Neural cell (in vitro differentiated cells): ENCODE results near the gene CAPNS1. TPM values are rescaled to one million over a fixed set of nuclear protein-coding genes. Genes with fewer than 3 reads are reported as not detected.

ENCODE experiments used
- H2AFZ ChIP-seq: fragments of 200-600, 300-800 bp; sonication (generic), shearing (Covaris generic); 2 replicates; pipeline ENCODE4 v1.6.0; 2014; ENCODE audit warnings: low read depth, mild to moderate bottlenecking, antibody characterized with exemption, low read length, moderate library complexity
- H3F3A ChIP-seq: fragments of 200-600 bp; shearing (Covaris generic); 2 replicates; pipeline ENCODE4 v1.6.1; 2016; ENCODE audit warnings: mild to moderate bottlenecking, moderate library complexity, mixed read lengths, antibody characterized with exemption, low read length; ENCODE audit not compliant: insufficient read depth, poor library complexity, severe bottlenecking
- H3K27ac ChIP-seq: fragments of 200-600, 300-800 bp; sonication (generic), shearing (Covaris generic); 2 replicates; pipeline ENCODE4 v1.5.1; 2014; ENCODE audit warnings: mild to moderate bottlenecking, low read length, moderate library complexity
- H3K27me3 ChIP-seq: fragments of 300-800, 200-600 bp; sonication (generic), shearing (Covaris generic); 2 replicates; pipeline ENCODE4 v1.6.0; 2014; ENCODE audit warnings: mild to moderate bottlenecking, low read depth, low read length, moderate library complexity; ENCODE audit not compliant: insufficient read depth
- H3K36me3 ChIP-seq: fragments of 300-800, 200-600 bp; sonication (generic), shearing (Covaris generic); 2 replicates; pipeline ENCODE4 v1.5.1; 2014; ENCODE audit warnings: mild to moderate bottlenecking, antibody characterized with exemption, low read length, moderate library complexity; ENCODE audit not compliant: insufficient read depth
- H3K4me2 ChIP-seq: fragments of 300-800, 200-600 bp; sonication (generic), shearing (Covaris generic); 2 replicates; pipeline ENCODE4 v1.6.0; 2014; ENCODE audit warnings: mild to moderate bottlenecking, low read length
- H3K4me3 ChIP-seq: fragments of 300-800, 200-600 bp; sonication (generic), shearing (Covaris generic); 2 replicates; pipeline ENCODE4 v1.5.1; 2014; ENCODE audit warnings: mild to moderate bottlenecking, low read length, moderate library complexity
- H3K79me2 ChIP-seq: fragments of 200-600 bp; shearing (Covaris generic); replicated peaks from 2 replicates; pipeline ENCODE4 v1.6.0; 2014; ENCODE audit warnings: mild to moderate bottlenecking, low read length, moderate library complexity; ENCODE audit not compliant: insufficient read depth
- H3K9ac ChIP-seq: fragments of 300-800, 200-600 bp; sonication (generic), shearing (Covaris generic); 2 replicates; pipeline ENCODE4 v1.6.1; 2016; ENCODE audit warnings: mild to moderate bottlenecking, low read length, mixed read lengths
- H3K9me2 ChIP-seq: fragments of 200-600 bp; shearing (Covaris generic); 2 replicates; pipeline ENCODE4 v1.6.1; 2016; ENCODE audit warnings: mild to moderate bottlenecking, low read length, mixed read lengths; ENCODE audit not compliant: insufficient read depth
- H3K9me3 ChIP-seq: fragments of 200-600, 300-800 bp; sonication (generic), shearing (Covaris generic); 2 replicates; pipeline ENCODE4 v1.6.1; 2016; ENCODE audit warnings: mild to moderate bottlenecking, mixed run types, low read length, moderate library complexity, mixed read lengths
- H4K20me1 ChIP-seq: fragments of 200-600 bp; shearing (Covaris generic); 2 replicates; pipeline ENCODE4 v1.6.1; 2016; ENCODE audit warnings: mild to moderate bottlenecking, mixed run types; ENCODE audit not compliant: insufficient read depth
- EP300 ChIP-seq: fragments of 450-650 bp; conservative IDR thresholded peaks from 2 replicates; pipeline ENCODE4 v1.6.1; 2014; ENCODE audit warnings: antibody characterized with exemption, mild to moderate bottlenecking, moderate library complexity; ENCODE audit not compliant: poor library complexity, severe bottlenecking
- EZH2 ChIP-seq: fragments of 200-600, 300-800 bp; shearing (Covaris generic), sonication (generic); IDR thresholded peaks from 2 replicates; pipeline ENCODE4 v1.6.1; 2014; ENCODE audit warnings: antibody characterized with exemption, low read length, borderline replicate concordance, mild to moderate bottlenecking; ENCODE audit not compliant: insufficient read depth, poor library complexity, severe bottlenecking
- MXI1 ChIP-seq: fragments of 450-650 bp; conservative IDR thresholded peaks from 2 replicates; pipeline ENCODE4 v1.6.1; 2014; ENCODE audit warnings: antibody characterized with exemption, mild to moderate bottlenecking; ENCODE audit not compliant: poor library complexity, severe bottlenecking
- POLR2AphosphoS5 ChIP-seq: IDR thresholded peaks from 2 replicates; pipeline ENCODE4 v1.6.1; 2012
- RAD21 ChIP-seq: fragments of 450-650 bp; conservative IDR thresholded peaks from 2 replicates; pipeline ENCODE4 v1.6.1; 2014; ENCODE audit warnings: antibody characterized with exemption, mild to moderate bottlenecking, moderate library complexity
- SMC3 ChIP-seq: fragments of 450-650 bp; conservative IDR thresholded peaks from 2 replicates; pipeline ENCODE4 v1.6.1; 2014; ENCODE audit warnings: antibody characterized with exemption, mild to moderate bottlenecking, moderate library complexity; ENCODE audit not compliant: poor library complexity
- TAF1 ChIP-seq: IDR thresholded peaks from 2 replicates; pipeline ENCODE4 v1.6.1; 2012; ENCODE audit warnings: low read depth
- polyA plus RNA-seq: library from polyadenylated mRNA; depleted of rRNA; stranded (reverse); fragments of >200 nt; gene quantifications from 2 replicates; pipeline ENCODE4 v1.2.3, GENCODE V29; 2014
- TF ChIP-seq, protein P1 (sequence below): fragments of 450-650 bp; IDR thresholded peaks from 2 replicates; pipeline ENCODE4 v1.5.1; 2014; ENCODE audit warnings: antibody characterized with exemption, mild to moderate bottlenecking, moderate library complexity; ENCODE audit not compliant: poor library complexity, severe bottlenecking
- TF ChIP-seq, protein P2 (sequence below): IDR thresholded peaks from 2 replicates; pipeline ENCODE4 v1.6.1; 2012; ENCODE audit warnings: borderline replicate concordance

Gene CAPNS1
- polyA plus RNA-seq, 1 donor from 2014 or later = 67.3 TPM

DNA sequence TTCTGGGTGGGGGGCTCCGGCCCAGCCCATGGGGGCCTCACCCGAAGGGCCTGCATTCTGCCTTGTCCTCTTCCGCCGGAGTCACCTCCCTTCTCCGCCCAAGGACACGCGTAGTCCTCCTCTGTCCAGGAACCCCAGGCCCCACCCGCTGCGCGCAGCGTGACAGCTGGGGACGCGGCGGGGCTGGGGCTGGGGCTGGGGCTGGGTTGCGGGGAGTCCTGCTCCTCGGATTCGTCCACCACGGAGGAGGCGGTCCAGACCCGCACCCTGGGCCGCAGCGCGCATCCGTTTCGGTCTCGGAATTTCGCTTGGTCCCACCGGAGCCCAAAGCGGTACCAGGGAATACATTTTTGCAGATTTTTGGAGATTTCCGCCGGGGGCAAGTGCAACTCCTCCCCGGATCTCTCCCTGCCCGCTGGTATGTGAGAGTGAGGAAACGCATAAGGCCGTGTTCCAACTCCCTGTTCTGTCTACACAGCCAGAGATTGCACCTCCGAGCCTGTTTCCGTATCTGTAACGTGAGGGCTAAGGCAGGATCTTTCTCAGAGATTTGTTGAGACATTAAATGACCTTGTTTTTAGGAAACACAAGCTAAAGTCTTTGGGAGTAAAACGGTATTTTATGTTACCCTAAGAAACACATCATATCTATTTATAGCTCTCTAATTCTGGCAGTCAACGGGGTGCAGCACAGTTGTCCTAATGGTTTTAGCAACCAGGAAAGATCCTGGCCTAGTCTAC is 12.7 kb downstream of the CAPNS1 start, which contains the start of gene COX7A1:
Gene COX7A1 (minus strand): TSS at position 96 of the 740 bp plus-strand sequence. CDS start 40 bp downstream, at position 56.
- H4K20me1 ChIP-seq = no peaks in the 10 kb centered on the region
- H3K27me3 ChIP-seq = no peaks in the 10 kb centered on the region
- H2AFZ ChIP-seq = no peak within 1 kb of the TSS
- H3K79me2 ChIP-seq = no peaks in the 10 kb centered on the region
- H3K9ac ChIP-seq = no peak within 1 kb of the TSS
- H3K36me3 ChIP-seq = no peaks in the 10 kb centered on the region
- TF ChIP-seq TAF1 (no peak), MXI1 (no peak), EZH2 (no peak), SMC3 (no peak), EP300 (no peak)
- H3K4me3 ChIP-seq = no peak within 1 kb of the TSS
- H3F3A ChIP-seq = no peaks in the 10 kb centered on the region
- no peak within 1 kb of the TSS for H3K27ac ChIP-seq
- H3K9me3 ChIP-seq = no peaks in the 10 kb centered on the region
- H3K9me2 ChIP-seq = no peaks in the 10 kb centered on the region
- H3K4me2 ChIP-seq = no peak within 1 kb of the TSS

DNA sequence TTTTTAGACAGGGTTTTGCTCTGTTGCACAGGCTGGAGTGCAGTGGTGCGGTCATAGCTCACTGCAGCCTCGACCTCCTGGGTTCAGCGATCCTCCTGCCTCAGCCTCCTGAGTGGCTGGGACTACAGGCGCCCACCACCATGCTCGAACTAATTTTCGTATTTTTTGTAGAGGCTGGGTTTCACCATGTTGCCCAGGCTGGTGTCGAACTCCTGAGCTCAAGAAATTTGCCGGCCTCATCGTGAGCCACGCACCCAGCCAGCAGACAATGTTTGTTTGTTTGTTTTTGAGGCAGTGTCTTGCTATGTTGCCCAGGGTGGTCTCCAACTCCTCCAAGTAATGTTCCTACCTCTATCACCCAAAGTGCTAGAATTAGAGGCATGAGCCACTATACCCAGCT is 13.3 kb downstream of the CAPNS1 start:
- no peak for TF ChIP-seq EZH2
- TF ChIP-seq, protein P1, sequence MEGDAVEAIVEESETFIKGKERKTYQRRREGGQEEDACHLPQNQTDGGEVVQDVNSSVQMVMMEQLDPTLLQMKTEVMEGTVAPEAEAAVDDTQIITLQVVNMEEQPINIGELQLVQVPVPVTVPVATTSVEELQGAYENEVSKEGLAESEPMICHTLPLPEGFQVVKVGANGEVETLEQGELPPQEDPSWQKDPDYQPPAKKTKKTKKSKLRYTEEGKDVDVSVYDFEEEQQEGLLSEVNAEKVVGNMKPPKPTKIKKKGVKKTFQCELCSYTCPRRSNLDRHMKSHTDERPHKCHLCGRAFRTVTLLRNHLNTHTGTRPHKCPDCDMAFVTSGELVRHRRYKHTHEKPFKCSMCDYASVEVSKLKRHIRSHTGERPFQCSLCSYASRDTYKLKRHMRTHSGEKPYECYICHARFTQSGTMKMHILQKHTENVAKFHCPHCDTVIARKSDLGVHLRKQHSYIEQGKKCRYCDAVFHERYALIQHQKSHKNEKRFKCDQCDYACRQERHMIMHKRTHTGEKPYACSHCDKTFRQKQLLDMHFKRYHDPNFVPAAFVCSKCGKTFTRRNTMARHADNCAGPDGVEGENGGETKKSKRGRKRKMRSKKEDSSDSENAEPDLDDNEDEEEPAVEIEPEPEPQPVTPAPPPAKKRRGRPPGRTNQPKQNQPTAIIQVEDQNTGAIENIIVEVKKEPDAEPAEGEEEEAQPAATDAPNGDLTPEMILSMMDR = no peak
- TF ChIP-seq TAF1 = no peak
- no peak for TF ChIP-seq POLR2AphosphoS5
- TF ChIP-seq EP300 = no peak
- TF ChIP-seq RAD21 = no peak
- Histone ChIP-seq H3K4me2 (no peak overlapping the region), H3K79me2 (no peaks in the 10 kb centered on the region), H3K36me3 (no peaks in the 10 kb centered on the region), H3K27me3 (no peaks in the 10 kb centered on the region), H3K9me2 (no peaks in the 10 kb centered on the region), H2AFZ (no peak overlapping the region), H3K27ac (no peak overlapping the region), H3K4me3 (no peak overlapping the region), H3K9me3 (no peaks in the 10 kb centered on the region), H4K20me1 (no peaks in the 10 kb centered on the region), H3K9ac (no peak overlapping the region), H3F3A (no peaks in the 10 kb centered on the region)

DNA sequence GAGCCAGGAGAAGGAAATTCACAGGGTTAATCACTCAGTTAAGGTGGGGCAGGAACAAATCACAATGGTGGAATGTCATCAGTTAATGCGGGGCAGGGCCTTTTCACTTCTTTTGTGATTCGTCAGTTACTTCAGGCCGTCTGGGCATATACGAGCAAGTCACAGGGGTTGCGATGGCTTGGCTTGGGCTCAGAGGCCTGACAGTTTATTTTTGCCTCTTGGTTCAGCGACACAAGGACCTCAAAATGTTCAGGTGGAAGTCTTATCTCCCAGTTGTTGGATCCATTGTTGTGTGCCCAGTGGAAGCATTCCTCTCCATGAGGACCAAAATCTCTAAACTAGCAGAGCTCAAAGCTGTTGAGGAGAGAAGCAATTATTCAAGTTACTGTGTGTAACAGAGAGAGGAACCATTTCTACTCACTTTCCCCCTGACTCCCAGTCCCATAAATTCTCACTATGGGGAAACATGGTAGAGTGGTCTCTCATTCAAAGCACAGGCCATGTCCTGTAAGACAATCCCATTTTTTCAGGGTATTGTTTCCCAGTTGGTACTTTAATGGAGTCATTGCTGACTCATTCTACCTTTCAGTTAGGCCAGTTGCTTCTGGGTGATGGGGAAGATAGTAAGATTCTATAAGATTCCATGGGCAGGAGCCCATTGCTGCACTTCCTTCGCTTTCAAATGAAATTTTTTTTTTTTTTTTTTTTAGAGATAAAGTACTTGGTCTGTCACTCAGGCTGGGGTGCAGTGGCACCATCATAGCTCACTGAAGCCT is 21.1 kb downstream of the CAPNS1 start:
- Histone ChIP-seq H3K9me3 (no peaks in the 10 kb centered on the region), H2AFZ (no peak overlapping the region)

More for the DNA sequence above, 21.1 kb downstream of the CAPNS1 start:
- no peak for TF ChIP-seq SMC3
- TF ChIP-seq EZH2 = no peak
- TF ChIP-seq, protein P1 = no peak
- TF ChIP-seq TAF1 = no peak
- no peak for TF ChIP-seq EP300
- TF ChIP-seq RAD21 = no peak
- TF ChIP-seq, protein P2, sequence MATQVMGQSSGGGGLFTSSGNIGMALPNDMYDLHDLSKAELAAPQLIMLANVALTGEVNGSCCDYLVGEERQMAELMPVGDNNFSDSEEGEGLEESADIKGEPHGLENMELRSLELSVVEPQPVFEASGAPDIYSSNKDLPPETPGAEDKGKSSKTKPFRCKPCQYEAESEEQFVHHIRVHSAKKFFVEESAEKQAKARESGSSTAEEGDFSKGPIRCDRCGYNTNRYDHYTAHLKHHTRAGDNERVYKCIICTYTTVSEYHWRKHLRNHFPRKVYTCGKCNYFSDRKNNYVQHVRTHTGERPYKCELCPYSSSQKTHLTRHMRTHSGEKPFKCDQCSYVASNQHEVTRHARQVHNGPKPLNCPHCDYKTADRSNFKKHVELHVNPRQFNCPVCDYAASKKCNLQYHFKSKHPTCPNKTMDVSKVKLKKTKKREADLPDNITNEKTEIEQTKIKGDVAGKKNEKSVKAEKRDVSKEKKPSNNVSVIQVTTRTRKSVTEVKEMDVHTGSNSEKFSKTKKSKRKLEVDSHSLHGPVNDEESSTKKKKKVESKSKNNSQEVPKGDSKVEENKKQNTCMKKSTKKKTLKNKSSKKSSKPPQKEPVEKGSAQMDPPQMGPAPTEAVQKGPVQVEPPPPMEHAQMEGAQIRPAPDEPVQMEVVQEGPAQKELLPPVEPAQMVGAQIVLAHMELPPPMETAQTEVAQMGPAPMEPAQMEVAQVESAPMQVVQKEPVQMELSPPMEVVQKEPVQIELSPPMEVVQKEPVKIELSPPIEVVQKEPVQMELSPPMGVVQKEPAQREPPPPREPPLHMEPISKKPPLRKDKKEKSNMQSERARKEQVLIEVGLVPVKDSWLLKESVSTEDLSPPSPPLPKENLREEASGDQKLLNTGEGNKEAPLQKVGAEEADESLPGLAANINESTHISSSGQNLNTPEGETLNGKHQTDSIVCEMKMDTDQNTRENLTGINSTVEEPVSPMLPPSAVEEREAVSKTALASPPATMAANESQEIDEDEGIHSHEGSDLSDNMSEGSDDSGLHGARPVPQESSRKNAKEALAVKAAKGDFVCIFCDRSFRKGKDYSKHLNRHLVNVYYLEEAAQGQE = no peak
- no peak for TF ChIP-seq MXI1
- no peak for TF ChIP-seq POLR2AphosphoS5
- no peak overlapping the region for H3K27ac ChIP-seq
- no peak overlapping the region for H3K4me3 ChIP-seq
- no peak overlapping the region for H3K9ac ChIP-seq
- no peaks in the 10 kb centered on the region for H3F3A ChIP-seq
- H3K9me2 ChIP-seq = no peaks in the 10 kb centered on the region
- no peaks in the 10 kb centered on the region for H4K20me1 ChIP-seq
- H3K36me3 ChIP-seq = no peaks in the 10 kb centered on the region
- H3K79me2 ChIP-seq = no peaks in the 10 kb centered on the region
- no peak overlapping the region for H3K4me2 ChIP-seq
- H3K27me3 ChIP-seq = no peaks in the 10 kb centered on the region
